ENCODE data around the gene MAP2K7.

MAP2K7 gene

GRCh38 chr19:7918615-7919421 lies 15.1 kb downstream of the MAP2K7 start:
- in situ Hi-C loops (cut with MboI; ENCODE audit: low sequenced_read_pairs) = no loop called here

DNA sequence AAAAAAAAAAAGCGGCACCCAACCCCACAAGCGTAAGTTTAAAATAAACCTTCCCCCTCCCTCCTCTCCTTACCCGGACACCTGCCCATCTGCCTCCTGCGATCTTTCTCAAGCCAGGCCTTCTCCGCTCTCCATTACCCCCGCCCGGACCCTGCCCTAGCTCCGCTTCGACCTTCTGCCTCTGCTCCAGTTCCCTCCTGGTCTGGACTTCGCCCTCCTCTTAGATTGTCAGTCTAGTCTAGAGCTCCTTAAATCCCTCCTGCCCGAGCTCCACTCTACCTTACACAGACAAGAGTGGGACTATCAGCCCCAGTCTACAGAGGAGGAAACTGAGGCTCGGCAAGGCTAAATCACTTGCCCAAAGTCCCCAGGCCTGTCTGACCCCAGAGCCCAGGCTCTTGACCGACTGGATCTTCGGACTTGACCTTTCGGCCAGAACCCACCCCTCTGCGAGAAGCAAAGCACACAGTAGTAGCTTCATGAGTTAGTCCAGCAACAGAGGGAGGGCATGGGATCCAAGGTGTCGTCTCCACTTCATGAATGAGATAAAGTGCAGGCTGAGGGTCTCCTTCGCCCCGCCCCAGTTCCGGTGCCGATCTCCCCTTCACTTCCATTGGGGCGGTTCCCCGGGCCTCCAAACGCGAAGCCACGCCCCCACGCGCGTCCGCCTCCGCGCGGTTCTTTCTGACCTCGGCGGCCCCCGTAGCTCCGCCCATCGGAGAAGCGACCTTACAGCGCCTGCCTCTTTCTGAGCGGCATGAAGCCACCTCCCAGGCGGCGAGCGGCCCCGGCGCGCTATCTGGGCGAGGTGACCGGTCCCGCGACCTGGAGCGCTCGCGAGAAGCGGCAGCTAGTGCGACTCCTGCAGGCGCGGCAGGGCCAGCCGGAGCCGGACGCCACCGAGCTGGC lies 16.2 kb downstream of the MAP2K7 start, which contains the start of gene SNAPC2:
Gene SNAPC2 (plus strand): TSS at position 729 of the 909 bp plus-strand sequence. CDS start 29 bp downstream, at position 758.
- in situ Hi-C loops (cut with MboI; ENCODE audit: low sequenced_read_pairs) = no loop called here

DNA sequence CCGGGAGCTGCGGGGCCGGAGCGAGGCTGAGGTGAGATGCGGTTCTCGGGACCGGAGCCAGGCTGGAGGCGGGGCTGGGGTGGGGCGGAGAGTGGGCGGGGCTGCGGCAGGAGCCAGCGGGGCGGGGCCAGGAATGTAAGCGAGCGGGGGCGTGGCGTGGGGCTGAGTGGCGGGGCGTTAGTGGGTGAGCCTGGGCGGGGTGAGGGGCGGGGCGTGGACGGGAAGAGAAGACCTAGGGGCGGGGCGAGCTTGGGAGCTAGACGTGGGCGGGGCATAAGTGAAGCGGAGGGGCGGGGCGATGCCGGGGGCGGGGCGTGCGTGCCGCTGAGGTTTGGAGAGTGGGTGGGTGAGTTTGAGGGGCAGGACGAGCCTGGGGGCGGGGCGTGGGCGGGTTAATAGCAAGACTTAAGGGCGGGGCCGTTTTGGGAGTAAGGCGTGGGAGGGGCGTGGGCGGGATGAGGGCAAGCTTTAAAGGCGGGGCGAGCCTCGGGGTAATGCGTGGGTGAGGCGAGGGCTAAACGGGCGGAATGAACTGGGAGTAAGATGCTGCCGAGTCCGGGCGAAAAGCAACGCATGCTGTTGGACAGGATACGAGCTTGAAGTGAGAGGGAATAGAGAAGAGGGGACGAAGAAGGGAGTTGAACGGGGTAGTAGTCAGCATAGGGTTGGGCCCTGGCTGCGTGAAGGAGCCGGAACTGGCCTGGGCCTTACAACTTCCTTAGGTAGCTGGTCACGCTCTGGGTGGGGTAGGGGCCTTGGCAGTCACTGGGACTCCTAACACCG lies 17.0 kb downstream of the MAP2K7 start:
- in situ Hi-C loops (cut with MboI; ENCODE audit: low sequenced_read_pairs) = no loop called here

- in situ Hi-C loops (cut with MboI; ENCODE audit: low sequenced_read_pairs) = no loop called here
Observed at GRCh38 chr19:7921302-7921966, 17.8 kb downstream of the MAP2K7 start.

- in situ Hi-C loops (cut with MboI; ENCODE audit: low sequenced_read_pairs) = no loop called here
Observed at GRCh38 chr19:7921967-7922835, 18.5 kb downstream of the MAP2K7 start.

GRCh38 chr19:7922836-7923195 lies 19.1 kb downstream of the MAP2K7 start:
- in situ Hi-C loops (cut with MboI; ENCODE audit: low sequenced_read_pairs) = no loop called here

DNA sequence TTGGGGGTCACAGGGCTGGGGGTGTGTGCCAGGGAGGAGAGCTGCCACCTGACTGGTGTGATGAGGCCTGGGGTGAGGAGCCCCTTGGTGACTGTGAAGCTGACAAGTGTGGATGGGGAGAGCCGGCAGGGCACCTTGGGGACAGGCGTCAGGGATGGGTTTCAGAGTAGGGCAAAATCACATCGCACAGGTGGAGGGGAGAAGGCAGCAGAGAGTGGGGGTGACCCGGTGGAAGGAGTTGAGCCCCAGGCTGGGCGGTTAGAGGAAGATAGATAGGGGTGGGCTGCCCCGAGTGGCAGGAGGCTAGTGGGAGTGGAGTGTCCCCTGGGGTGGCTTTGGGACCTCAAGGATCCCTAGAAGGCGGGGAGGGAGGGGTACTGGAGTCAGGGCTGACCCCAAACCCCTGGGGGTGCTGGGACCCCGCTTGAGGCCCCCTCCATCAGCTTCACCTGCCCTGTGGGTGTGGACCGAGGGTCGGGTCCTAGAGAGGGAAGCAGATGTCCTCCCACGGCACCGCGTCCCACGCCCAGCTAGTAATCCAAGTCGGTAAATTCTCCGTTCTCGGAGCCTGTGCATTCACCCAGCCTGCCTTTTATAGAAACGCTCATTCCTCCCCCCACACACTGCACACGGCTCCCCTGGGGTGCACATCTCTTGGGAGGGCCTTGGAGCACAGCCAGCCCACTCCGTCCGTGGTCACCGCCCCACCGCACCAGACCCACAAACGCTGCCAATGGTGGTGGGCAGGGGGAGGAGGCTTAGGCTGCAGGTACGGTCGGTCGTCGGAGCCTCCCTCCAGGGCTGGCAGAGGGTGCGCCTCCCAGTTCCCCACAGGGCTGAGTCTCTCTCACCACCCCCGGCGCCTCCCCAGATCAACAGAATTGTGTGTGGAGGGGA lies 19.9 kb downstream of the MAP2K7 start:
- in situ Hi-C loops (cut with MboI; ENCODE audit: low sequenced_read_pairs) = no loop called here

GRCh38 chr19:7924241-7924640 lies 20.6 kb downstream of the MAP2K7 start:
- in situ Hi-C loops (cut with MboI; ENCODE audit: low sequenced_read_pairs) = no loop called here

DNA sequence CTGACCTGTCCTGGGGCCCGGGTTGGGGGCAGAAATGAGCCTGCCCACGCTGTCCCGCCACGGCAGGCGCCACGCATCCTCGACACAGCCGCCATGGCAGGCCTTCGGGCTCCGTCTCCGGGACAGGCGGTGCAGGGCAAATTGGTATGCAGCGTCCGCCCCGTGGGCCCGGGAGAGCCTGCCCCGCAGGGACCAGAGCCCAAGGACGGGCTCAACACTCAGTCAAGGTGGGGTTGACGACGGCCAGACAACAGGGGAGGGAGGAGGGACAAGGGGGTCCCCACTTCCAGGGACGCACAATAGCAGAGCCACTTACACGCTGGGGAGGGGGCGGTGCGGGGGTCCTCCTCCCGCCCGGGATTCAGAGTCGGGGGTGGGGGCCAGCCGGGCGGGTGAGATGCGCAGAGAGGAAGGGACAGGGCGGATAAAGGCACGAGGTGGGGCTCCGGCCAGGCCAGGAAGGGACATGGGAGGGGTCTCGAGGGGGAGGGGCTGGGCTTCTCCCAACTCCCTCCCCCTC lies 21.0 kb downstream of the MAP2K7 start:
- in situ Hi-C loops (cut with MboI; ENCODE audit: low sequenced_read_pairs) = no loop called here

DNA sequence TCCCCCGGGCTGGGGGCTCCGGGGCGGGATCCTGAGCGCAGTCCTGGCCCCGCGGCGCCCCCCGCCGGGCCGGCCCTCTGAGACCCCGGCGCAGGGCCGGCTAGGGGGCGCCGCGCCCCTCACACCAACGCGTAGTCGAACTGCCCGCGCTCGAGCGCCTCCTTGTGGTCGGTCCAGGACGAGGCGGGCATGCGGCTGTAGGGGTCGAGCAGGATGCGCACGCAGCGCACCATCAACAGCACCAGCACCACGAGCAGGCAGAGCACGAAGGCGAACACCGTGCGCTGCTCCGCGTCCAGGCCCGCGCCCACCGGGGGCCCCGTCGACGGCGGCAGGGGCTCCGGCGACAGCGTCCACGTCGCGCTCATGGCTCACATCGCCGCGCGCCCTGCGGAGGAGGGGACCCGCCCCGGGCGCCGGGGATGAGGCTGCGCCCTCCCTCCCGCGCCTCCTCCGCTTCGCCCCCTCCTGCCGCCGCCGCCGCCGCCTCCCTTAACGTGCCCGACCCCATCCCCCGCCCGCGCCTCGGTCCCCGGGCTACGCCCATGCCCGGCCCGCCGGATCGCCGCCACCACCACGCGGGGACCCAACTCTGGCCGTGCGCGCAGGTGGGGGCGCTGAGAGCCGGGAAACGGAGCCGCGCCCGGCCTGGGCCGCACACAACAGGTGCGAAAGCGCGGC lies 21.6 kb downstream of the MAP2K7 start:
- in situ Hi-C loops (cut with MboI; ENCODE audit: low sequenced_read_pairs) = no loop called here

DNA sequence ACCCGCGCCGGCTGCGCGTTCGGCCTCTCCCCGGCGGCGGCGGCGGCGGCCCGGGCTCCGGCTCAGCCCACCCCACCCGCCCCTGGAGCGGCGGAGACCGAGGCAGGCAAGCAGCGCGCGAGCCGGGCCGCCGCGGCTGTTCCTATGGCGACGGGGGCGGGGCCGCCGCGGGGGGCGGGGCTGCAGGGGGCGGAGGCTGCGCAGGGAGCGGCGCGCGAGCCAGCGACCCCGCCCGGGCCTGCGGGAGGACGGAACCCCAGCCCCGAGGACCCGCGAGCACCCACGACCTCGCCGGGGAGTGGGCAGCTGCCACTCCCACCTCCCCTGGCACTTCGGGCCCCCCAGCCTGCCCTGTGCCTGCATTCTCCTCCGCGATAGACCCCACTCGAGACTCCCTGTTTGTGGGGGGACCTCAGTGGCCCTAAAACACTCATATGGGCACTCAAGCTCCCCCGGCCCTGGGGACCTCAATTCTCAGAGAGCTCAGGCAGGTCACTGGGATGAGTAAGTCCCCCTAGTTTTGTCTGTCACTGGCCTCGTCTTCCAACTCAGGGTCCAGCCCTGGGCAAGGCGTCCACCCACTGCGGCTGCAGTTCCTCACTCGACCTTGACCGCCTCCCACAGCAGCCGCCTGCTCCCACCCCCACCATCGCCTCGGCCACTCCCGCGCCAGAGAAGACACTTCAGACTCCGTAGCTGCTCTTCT lies 22.5 kb downstream of the MAP2K7 start, which contains the start of gene CTXN1:
Gene CTXN1 (minus strand): TSS at position 115 of the 706 bp plus-strand sequence. CDS start 597 bp downstream, outside the sequence.
- in situ Hi-C loops (cut with MboI; ENCODE audit: low sequenced_read_pairs) = no loop called here

DNA sequence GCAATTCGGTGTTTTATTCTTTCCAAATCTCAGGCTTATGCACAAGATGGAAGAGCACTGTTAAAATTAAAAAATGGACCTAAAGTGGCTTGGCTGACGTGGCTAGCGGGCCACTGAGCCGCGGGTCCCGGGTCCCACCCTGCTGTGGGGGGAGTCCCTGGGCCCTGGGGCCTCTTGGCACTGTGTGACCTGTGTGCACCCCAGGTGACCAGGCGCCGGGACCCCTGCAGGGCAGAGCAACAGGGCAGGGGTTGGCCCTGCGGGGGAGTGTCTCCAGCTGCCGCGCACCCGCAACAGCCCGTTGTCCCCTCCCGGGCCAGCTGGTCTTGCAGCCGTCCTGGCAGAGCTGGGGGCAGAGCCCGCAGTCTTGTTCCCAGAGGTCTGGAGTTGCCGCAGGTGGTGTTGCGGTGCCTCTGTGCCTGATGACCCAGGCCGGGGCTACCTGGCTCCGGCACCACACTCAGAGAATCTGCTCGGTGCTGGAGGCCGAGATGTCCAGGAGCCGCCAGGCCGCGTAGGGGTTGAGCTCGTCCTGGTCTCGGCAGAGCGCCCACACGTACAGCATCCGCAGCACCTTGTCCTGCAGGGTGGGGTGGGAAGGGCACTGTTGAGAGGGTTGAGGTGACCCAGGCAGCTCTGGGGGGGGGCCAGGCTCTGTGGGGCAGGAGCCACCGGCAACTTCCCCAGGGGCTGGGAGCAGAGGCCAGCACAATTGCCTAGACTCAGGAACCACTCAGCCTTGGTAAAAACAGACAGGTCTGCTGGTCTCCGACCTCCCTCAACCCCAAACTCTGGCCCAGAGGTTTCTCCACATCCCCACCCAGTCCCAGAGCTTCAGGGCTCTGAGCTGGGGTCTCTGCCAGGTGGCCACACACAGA lies 23.3 kb downstream of the MAP2K7 start:
- in situ Hi-C loops (cut with MboI; ENCODE audit: low sequenced_read_pairs) = no loop called here

DNA sequence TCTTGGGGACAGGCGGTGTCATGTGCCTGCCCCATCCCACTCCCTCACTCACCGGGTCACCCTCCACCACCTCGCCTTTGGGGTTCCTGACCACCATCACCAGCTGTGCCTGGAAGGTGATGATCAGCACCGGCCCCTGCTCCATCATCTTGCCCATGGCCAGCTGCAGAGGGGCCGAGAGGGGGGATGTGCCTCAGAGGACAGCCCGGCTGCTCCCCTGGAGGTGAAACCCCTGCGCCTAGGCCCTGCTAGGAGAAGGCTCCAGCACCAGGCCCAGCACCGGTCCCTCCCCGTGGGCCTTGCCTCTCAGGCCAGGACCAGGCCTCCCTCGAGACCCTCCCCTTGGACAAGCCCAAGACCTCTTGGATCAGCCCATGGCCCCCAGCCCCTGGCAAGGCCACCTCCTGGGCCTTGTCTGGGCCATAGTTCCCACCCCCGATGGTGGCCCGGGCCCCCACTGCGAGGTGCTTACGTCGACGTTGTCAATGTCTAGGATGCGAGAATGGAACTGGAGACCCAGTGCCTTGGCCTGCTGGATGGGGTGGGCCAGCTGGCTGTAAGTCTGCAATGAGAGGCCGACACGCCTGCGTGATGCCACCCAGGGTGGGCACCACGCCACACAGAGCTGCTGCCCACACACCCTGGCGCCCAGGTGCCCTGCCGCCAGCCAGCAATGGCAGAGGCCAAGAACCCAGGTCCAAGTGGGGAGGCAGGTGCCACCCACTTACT lies 24.1 kb downstream of the MAP2K7 start:
- in situ Hi-C loops (cut with MboI; ENCODE audit: low sequenced_read_pairs) = no loop called here

GRCh38 chr19:7928334-7928706 lies 24.6 kb downstream of the MAP2K7 start:
- in situ Hi-C loops (cut with MboI; ENCODE audit: low sequenced_read_pairs) = no loop called here
